B cell (primary cell): ENCODE measurements around the gene MVB12B.

Experiments
- CTCF ChIP-seq: fragments of 200-600 bp; IDR thresholded peaks from one replicate; pipeline ENCODE4 v1.8.0; 2022; ENCODE audit warnings: antibody characterized with exemption, mild to moderate bottlenecking
- EZH2 ChIP-seq: IDR thresholded peaks from 2 replicates; pipeline ENCODE4 v1.6.1; 2012; ENCODE audit warnings: borderline replicate concordance, low read depth, mild to moderate bottlenecking, moderate library complexity, low read length; ENCODE audit not compliant: insufficient read depth, poor library complexity, severe bottlenecking

- TF ChIP-seq CTCF (no peak), EZH2 (no peak)
These were observed 161.2 kb downstream of the MVB12B start for GRCh38 chr9:126487856-126488255.
